ENCODE results near the gene AFF1.
"Not testable (repeated sequence)": the region's sequence is repeated elsewhere in the genome, so short reads cannot be mapped to it uniquely, and the experiment has no call there.

The AFF1 gene

DNA sequence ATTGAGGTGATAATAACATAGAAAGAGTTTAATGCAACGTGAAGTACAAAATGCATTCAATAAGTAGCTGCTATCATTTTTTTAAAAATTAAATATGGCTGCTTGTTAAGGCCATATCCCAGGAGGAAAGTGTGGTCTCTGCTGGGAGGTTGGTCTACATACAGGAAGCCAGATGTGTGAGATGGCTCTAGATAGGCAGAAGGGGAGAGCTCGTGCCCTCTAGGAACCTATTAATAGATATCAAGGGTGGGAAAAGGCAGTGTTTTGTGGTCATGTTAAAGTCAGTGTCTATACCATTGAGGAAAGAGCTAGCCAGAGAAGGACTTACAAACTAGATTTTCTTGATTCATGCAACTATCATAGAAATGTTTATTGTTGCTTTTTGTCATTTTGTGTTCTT is 145.2 kb downstream of the AFF1 start:
- no peak for DNase-seq (ENCODE audit: low read depth, low spot score)

DNA sequence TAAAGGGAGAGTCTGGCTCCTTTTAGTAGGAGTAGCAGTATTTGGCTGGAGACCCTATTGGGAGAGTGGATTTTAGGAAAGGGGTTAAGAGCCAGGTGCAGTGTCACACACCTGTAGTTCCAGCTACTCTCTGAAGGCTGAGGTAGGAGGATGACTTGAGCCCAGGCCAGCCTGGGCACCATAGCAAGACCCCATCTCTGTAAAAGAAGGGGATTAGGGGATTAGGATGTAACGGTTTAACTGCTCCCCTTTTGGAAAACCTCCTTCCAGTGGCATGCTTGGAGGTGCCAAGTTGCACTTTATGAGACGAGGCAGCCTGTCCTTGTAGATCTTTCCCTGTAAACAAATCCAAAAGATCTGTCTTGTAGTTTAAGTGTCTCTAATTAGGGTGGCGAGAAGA is 145.7 kb downstream of the AFF1 start:
- no peak for DNase-seq (ENCODE audit: low read depth, low spot score)

DNA sequence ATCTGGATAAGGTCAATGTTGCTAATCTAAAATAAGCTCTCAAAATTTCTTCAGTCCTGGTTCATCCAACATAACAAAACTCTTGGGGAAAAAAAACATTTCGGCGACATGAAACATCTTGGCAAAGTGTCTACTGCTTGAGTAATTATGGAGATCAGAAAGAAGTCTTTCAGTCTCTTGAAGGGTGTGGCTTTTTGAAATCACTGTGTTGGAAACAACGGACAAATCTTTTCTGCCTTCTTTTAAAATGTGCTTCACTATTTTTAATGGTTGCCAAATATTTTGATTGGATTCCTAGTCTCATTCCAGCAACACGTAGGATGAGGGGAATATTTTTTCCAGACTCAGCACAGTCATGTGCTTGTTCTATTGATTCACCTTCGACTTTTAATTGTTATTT is 147.0 kb downstream of the AFF1 start:
- DNase-seq (ENCODE audit: low read depth, low spot score), result no peak

DNA sequence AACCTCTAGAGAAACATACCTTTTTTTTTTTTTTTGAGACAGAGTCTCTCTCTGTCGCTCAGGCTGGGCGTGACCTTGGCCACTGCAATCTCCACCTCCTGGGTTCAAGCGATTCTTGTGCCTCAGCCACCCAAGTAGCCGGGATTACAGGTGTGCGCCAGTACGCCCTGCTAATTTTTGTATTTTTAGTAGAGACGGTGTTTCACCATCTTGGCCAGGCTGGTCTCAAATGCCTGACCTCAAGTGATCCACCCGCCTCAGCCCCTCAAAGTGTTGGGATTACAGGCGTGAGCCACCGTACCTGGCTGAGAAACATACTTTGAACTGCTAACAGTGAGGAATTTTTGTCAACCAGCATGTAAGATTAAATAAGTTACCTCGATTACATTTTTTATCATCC is 150.9 kb downstream of the AFF1 start:
- not testable (repeated sequence) for DNase-seq (ENCODE audit: low read depth, low spot score)

DNA sequence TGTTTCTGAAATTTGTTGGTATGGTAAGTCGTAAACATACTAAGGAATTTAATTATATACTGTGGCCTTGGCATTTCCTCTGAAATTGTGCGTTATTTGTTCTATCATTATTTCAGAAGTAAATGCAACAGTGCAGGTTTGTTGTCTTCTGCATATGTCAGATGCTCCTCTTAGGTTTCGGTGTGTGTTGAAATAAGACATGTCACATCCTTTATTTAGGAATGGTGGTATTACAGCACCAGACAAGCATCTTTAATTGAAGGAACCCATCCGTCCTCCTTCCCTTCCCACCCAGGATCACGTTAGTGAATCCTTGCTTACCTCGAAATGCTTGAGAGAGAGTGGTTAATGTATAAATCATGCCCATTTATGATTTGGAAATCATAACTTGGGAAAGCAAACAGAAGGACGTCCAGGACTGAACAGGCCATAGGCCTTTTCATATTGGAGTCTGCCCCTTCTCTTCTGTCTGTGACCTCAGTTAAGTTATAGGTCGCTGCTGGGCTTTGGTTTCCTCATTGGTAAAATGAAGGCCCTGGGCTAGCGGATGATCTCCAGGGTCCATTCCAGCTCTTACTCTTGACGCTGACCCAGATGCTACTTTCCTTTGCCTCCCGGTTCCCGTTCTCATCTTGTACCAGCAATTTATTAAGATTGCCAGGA is 151.5 kb downstream of the AFF1 start:
- DNase-seq (ENCODE audit: low read depth, low spot score), result no peak

DNA sequence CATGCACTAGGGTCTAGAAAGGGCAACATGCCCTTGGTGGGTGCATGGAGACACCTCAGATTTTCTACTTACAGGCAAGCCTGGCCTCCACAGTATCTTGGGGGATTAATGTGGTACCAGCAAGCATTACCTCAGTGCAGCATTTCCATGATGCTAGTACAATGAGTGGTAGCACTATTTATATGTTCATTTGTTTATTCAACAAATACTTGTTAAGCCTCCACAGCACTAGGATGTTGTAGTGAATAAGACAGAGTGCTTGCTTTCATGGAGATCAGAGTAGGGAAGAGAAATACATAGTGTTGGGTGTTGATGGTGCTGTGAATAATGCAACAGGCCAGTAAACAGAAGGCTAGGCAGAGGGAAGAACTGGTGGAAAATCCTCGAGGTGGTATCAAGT is 152.2 kb downstream of the AFF1 start:
- no peak for DNase-seq (ENCODE audit: low read depth, low spot score)

DNA sequence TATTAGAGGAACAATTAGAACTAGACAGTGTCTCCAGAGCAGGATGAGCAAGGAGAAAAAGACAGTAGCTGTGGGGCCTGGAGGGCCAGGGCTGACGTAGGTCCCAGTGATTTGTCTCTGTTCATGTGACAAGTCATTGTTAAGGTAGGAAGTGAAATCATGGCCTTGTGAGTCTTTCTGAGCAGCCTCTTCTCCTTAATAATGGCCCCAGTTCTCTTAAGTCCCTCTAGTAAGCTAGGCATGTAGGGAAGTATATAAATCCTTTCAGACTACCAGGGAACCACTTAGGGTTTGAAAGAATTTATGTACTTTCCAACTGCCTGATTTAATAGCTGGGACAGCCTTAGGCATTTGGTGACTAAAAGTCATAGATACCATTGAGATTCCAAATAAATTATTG is 152.6 kb downstream of the AFF1 start:
- DNase-seq (ENCODE audit: low read depth, low spot score), result no peak

DNA sequence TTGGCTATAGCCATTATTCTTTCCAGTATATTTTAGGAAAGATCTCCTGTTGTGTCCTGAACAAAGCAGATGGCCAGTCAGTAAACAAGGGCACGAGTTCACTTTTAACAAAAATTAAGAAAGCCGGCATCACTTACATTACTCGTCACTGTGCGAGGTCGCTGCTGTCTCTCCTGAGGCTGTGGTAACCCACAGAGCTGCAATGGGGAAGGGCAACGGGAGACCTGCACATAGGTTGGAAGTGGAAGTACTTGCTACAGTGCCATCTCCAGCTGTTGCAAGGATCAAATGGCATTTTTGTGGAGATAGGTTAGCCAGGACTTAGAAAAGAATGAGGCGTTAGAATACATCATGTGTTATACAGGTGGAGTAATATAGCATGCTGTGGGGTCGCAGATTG is 153.4 kb downstream of the AFF1 start:
- no peak for DNase-seq (ENCODE audit: low read depth, low spot score)

DNA sequence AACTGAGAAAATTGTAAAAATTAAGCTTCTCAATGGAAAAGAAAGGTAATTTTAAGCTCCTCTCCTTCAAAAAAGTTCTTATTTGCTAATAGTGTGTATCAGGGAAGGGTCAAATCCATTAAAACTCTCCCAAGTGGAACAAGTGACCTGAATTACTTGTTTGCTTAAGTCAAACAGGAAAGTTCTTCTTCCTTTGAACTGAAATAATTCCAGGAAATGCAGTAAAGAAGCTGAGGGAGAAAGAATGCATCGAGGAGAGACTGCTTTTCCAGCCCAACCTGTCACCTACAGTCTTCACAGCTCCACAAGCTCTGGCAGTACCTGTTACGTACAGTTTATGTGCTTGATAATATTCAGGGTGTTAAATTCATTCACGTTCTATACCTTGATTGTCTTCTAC is 154.6 kb downstream of the AFF1 start:
- no peak for DNase-seq (ENCODE audit: low read depth, low spot score)

DNA sequence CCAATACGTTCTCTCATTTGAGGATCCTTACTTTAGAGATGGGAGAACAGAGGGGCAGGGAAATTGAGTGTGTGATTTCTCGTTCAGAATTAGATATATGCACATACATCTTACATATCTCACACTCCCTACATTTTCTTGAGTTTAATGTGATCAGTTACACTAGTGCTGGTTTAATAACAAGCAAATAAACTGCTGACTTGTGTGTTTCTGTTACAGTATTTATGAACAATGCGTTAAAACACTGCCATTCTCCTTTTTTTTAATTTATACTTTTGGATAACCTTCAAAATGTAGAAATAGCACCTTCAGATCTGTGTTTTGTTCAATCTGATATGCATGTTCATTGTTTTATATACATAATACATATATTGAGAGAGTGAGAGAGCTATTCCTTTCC is 155.5 kb downstream of the AFF1 start:
- no peak for DNase-seq (ENCODE audit: low read depth, low spot score)

DNA sequence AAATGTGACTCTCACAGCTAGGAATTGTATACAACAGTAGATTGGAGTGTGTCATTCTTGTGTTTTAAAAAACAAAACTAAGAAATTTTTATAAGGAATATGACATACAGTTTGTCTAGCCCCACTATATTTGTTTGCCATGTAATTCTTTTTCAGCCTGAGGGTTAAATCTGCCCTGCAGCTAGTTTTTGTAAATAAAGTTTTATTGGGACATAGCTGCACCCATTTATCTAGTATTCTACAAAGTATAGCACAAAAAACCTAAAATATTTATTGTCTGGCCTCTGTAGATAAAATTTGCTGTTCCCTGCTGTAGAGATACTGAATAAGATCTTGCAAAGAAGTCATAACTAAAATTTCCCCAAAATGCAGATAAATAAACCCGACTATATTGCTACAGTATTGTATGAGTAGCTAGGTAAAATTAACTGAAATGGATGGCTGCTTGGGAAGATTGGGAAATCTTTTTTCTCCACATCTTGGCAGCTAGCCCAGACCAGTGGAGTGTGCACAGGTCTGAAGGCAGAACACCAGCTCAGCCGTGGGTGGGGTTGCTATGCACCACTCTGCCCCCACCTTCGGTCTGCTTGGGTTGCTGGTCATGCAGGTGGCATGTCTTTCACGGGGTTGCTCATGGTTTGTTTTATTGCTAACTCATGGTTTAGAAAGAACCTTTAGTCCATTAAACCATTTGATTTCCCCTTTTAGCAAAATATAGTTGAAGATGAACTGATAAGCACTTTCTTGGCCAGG is 157.8 kb downstream of the AFF1 start:
- DNase-seq (ENCODE audit: low read depth, low spot score), result no peak

DNA sequence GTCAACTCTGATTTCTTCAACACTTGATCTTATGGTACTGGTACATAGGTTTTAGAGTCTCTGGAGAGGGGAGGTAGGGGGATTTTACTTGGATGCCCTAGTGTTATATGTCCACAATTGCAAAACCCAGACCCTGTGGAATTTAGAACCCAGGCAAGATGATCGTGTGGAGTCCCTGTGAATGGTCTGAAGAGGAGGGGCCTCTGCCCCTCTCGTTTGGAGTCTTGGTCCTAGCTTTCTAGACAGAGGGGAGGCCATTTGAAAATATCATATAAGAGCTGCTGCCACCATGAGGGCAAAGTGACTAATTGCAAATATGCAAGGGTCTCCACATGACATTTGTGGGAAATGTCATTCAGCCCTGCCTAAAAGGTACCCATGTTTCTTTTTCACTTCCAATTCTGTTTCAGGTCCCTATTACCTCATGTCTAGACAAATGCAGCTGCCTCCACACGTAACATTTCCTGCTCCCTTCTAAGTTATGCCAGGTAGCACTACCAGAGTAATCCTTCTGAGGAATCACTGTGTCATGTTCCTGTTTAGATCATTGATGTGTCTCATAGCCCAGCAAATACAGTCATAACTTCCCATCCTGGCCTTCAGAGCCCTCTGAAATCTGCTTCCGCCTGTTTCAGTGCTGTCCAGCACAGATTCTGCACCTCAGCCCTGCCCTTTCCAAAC is 158.8 kb downstream of the AFF1 start:
- peak; percentile 34 for DNase-seq (ENCODE audit: low read depth, low spot score)

DNA sequence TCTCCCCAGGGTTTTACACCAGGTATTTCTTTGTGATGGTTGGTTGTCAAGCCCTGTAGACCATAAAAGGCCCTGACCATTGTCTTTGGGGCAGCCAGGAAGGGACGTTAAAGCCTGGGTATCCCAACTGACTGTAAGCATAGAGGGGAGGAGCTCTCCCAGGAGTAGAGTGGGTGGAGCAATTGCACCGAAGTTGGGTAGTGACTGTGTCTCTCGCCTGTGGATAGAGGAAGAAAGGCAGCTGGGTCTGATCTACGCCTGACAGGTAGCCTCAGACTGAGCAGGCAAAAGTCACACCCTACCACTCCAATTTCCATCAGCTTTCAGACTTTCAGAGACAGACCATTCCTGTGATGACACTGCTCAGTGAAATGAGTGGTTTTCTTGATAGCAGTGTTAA is 162.3 kb downstream of the AFF1 start:
- DNase-seq (ENCODE audit: low read depth, low spot score), result peak; percentile 86

DNA sequence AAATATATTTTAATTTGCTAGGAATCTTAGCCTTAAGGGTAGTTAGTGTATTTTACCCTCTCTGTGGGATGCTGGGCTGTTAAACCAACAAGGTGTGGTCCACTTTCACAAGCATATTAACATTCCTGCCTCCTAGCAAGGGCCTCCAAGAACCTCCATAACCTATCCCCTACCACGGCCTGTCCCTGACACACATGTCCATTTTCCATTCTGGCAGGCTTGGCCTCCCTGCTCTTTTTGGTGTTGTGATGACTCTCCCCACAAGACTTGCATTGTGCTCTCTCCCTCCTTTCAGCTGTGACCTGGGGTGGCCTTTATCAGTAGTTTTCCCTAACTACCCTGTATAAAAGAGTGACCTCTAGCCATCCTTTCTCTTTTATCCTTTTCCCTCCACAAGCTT is 165.4 kb downstream of the AFF1 start:
- DNase-seq (ENCODE audit: low read depth, low spot score), result no peak

DNA sequence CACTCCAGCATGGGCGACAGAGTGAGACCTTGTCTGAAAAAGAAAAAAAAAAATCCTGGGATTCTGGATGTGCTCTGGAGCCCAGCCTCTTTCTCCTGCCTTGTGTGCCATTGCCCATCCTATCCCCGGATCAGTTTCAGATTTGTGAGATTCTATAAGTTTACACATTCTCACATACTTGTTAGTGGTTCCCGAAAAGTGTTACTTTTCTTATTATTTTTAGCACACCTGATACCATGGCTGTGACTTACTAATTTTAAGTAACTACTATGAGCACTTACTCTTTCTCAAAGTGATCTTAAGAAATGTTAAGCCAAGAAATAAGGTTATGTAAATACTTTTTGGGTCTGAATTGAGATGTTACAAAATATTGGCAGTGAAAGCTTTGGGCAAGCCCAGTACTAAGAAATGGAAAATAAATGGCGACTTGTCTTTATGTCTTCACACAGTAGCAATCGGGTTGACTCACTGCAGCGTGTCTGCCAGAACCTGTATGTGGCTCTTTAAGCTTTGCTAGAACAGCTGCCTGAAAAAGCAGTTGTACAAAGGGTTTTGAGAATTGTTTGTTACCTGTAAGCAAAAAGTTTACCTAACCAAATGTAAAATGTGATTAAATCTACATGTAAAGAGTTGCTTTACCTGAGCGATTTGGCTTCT is 166.9 kb downstream of the AFF1 start:
- no peak for DNase-seq (ENCODE audit: low read depth, low spot score)

DNA sequence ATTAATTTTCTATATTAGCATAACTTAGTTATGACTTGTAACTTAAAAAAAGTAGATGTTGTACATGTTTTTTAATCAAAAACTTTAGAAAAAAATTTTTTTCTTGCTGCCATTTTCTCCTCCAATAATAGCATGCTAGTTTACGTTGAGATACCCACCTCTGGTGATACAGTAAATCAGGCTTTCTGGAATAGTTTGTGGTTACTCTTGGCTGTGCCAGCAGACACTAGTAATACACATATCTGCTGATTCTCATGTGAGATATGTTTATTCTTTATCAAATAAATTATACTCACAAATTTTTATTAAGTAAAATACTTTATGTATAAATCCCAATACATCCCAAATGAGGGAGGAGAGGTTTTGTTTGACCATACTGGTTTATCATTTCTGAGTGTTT is 168.3 kb downstream of the AFF1 start:
- DNase-seq (ENCODE audit: low read depth, low spot score), result no peak

DNA sequence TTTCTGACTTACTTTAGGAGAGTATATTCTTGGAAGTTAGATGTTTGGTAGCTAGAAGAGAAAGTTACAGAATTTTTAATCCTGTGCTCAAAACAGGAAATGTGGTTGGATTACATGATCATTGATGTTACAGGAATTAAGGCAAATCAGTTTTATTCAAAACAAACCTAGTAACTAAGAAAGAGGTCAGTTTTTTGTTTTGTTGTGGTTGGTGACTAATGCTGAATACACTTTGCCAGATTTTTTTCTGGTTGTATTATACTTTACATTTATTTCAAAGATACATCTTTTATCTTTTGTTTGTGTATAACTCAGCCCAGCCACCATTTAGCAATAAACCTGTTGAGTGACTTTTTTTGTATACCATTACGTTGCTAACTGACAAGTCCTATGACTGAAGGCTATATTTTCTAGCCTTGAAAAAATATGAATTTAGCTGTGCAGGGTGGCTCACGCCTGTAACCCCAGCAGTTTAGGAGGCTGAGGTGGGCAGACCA is 168.9 kb downstream of the AFF1 start:
- DNase-seq (ENCODE audit: low read depth, low spot score), result no peak

DNA sequence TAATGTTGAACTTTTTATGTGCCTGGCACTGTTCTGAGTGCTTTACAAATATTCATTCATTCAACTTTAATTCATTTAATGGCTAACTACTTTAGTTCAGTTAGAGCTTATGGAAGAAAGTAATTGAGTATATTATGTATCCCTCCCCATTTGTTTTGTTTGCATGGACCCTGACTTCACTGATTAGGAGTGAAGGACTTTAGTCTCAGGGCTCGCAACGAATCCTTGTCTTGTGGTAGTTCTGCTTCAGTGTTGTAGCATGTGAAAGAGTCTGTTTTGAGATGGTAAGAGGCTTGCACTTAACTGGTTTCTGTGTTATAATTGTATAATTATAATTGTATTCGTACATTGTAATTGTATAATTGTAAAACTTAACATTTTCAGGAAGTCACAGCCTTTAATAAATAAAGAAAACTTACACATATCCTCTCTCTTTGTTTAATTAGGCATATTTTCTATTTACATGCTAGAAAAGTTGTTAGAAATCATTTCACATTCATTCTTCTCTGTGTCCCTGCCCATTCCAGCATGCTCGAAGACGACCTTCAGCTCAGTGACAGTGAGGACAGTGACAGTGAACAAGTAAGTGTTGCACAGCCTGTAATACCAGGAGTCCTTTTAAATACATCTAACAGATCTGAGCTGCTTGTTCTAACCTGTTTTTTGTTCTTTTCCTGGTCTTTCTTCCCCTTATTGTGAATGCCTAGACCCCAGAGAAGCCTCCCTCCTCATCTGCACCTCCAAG is 170.5 kb downstream of the AFF1 start:
- no peak for DNase-seq (ENCODE audit: low read depth, low spot score)

DNA sequence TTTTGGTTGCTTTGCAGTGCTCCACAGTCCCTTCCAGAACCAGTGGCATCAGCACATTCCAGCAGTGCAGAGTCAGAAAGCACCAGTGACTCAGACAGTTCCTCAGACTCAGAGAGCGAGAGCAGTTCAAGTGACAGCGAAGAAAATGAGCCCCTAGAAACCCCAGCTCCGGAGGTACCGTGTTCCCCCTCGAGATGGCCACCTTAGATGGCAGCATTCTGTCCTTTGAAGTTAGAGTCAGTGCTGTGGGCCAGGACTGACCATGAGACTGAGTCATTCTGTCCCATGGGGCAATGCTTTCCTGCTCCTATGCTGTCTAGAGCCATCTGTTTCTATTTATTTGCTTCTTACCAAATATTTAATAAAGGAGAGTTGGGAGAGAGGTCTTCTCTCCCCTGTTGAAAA is 173.3 kb downstream of the AFF1 start:
- no peak for DNase-seq (ENCODE audit: low read depth, low spot score)

DNA sequence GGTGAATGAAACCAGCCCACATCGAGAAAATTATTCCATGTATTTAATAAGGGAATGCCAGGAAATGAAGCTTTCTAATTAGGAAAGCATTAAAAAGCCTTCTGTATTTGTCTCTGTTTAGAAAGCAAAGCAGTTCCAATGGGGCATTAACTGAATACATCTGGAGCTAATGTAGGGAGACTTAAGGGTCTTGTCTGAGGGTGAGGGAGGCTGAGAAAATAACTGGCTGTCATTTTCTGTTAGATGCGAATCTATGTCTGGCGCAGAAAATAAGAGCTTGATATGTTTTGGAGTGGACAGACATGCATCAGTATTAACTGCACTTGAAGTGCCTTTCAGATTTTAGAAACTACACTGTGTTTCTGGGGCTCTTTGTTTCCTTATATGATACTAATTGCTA is 174.3 kb downstream of the AFF1 start:
- DNase-seq (ENCODE audit: low read depth, low spot score), result no peak

DNA sequence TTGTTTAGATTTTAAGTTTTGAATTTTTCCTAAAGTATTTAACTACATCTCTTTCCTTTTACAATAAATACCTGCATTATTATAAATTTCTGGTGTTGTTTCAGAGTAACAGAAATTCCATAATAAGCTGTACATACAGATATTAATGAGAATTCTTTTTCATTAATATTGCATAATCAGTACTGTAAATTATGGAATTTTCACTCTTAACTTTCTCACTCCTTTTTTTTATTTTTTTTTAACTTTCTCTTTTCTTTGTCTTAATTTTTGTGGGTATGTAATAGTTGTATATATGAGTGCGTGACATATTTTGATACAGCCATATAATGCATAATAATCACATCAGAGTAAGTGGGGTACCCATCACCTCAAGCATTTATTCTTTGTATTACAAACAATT is 175.1 kb downstream of the AFF1 start:
- DNase-seq (ENCODE audit: low read depth, low spot score), result no peak

DNA sequence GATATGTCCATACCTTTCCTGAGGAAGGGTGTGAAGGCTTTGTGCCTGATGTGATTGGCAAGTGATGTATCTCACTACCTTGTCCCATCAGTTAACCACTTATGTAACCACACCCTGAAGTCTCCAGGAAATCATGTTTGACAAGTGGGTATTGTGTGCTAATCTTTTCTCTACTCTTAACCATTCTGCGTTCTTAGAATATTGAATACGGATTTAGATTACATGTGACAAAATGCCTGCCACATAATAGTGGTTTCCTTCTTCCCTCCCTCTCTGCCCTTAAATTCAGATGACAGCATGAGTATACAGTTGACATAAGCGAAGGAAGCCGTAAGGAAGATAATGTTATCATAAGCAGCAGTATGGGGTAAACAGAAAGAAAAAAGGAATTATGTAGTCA is 177.3 kb downstream of the AFF1 start:
- DNase-seq (ENCODE audit: low read depth, low spot score), result no peak

All from ELF-1 (cell line).